ENCODE measurements around the gene RRP1. TPM values are rescaled to one million over a fixed set of nuclear protein-coding genes. Genes with fewer than 3 reads are reported as not detected.

Gene RRP1
- total RNA-seq, 1 donor from 2014 or later = 13.5 TPM

DNA sequence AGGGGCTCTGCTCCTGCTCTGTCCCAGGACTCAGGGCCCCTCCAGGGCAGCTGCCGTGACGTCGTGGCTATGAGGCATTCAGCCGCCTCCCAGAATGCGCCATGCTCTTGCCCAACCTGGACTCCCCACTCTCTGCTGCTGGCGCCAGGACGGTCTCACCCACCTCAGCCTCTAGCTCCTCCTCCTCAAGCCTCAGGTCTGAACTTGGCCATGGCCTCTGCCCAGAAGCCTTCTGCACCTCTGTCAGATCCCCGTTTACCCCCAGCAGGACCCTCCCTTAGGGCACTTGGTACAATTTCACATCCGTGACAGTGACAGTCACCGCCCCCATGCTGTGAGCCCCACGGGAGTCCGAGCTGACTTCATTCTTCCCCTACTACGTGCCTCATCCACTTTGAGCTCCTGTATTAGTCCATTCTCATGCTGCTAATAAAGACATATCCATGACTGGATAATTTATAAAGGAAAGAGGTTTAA, 18.1 kb upstream of the RRP1 start:
- intact Hi-C loops (cut with micrococcal nuclease) = no loop called here
- ATAC-seq = no peak
- DNase-seq = no peak

DNA sequence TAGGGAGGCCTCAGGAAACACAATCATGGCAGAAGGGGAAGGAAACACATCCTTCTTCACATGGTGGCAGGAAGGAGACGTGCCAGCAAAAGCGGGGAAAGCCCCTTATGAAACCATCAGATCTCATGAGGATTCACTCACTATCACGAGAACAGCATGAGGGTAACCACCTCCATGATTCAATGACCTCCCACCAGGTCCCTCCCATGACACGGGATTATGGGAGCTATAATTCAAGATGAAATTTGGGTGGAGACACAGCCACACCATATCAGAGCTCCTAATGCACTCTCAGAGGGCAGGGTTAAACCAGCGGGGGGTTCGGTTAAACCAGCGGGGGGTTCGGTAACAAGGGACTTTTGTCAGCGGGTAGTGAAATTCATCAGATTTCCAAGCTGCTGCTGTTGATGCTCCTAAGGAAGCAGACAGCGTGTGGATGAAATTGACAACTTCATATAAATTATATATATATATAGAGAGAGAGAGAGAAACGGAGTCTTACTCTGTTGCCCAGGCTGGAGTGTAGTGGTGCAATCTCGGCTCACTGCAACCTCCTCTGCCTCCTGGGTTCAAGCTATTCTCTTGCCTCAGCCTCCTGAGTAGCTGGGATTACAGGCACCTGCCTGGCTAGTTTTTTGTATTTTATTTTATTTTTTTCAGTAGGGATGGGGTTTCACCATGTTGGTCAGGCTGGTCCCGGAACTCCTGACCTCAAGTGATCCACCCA, 17.5 kb upstream of the RRP1 start:
- ATAC-seq = no peak
- intact Hi-C loops (cut with micrococcal nuclease) = no loop called here
- no peak for DNase-seq

DNA sequence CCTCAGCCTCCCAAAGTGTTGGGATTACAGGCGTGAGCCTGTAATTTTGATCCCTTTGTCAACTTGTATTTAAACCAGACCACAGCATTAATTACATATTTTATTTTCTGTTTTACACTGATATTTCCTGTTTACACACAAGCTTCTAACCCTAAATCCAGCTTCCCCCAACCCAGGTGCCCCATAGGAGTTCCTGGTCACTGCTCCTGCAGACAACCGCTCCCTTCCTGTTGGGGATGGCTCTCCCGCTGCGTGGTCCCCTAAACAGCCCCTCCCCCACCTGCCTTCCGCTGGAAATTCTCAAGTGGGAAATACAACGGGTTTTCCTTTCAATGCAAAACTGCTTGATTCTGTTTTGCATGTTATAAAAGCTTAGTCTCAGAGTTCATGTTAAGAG, 17.0 kb upstream of the RRP1 start:
- intact Hi-C loops (cut with micrococcal nuclease) = no loop called here
- no peak for DNase-seq
- no peak for ATAC-seq

DNA sequence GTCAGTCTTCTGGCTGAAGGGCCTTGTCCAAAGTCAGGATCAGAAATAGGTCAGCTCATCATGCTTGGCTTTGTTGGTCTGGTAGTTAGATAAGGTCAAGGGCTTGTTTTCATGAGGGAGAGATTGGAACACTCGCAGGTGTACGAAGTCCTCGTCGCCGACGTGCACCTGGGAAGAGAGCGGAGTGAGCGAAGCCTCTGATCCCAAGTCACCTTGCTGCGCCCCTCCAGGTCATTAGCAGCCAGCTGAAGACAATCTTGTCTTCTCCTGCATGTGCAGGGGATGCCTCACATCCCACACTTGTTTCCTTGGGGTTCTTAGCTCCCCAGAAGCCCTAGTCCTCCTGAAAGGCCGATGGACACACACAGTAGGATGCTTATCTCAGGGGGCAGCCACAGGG, 15.2 kb upstream of the RRP1 start:
- intact Hi-C loops (cut with micrococcal nuclease) = no loop called here
- ATAC-seq (no peak), DNase-seq (no peak)

DNA sequence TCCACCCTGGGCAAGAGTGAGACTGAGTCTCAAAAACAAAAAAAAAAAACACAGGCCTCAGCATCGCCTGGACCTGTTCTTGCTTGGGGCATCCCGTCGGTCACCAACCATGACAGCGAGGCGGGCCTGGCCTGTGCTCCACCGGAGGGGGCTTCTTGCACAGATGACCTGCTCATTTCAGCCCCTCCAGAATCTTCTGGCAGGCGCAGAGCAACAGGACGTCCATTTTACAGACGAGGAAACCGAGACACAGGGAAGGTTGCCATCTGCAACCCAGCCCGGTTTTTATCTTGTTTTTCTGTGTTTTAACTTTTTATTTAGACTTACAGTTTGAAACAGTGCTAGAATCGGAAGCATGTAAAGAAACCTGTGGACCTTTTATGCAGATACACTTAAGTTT, 14.2 kb upstream of the RRP1 start:
- DNase-seq (no peak), ATAC-seq (no peak)
- intact Hi-C loops (cut with micrococcal nuclease) = no loop called here

DNA sequence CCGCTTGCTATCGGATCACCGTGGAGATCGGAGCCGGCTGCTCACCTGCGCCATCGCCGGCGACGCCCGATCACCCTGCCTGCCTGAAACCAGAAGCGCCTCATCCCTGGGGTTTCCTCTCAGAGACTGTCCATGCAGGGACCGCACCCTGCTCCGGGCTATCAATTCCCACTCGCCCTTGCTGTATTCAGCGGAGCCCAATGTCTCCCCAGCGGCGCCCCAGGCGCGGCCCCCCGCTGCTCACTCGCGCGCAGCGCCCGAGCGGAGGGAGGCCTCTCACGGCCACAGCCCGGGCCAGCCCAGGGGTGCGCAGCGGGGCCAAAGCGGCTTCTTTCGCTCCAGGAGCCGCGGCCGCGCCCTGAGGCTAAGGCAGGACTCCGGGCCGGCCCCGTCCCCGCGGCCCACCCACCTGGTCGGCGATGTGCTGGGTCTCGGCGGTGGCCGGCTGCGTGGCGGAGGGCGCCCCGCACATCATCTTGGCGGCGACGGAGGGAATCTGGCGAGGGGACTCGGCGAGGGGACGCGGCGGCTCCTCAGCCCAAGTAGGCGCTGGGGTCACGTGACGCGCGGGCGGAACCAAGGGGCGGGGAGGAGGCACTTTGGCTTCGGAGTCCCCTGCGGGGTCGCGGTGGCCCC, 13.5 kb upstream of the RRP1 start, which contains the start of gene CSTB:
Gene CSTB (minus strand): TSS at position 514 of the 636 bp plus-strand sequence. CDS start 39 bp downstream, at position 475.
- peak; percentile 92 for DNase-seq
- intact Hi-C loops (cut with micrococcal nuclease) = no loop called here
- peak; percentile 88 for ATAC-seq

DNA sequence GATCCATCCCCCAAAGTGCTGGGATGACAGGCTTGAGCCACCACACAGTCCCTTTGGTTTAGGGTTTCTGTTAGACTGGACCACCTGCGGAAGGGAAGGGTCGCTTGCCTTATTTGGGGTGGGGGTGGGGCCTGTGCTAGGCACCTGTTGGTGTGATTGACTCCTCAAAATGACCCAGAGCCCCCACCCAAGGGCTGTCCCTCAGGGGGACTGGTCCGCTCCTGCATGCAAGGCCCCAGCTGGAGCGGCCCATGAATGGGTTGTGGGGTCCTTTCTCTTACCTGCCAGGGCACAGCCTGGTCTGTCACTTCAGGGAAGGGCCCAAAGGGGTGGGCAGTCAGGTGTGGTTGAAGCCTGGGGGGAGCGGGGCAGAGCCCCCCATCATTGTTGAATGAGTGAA, 11.4 kb upstream of the RRP1 start:
- ATAC-seq (no peak), DNase-seq (no peak)
- intact Hi-C loops (cut with micrococcal nuclease) = no loop called here

DNA sequence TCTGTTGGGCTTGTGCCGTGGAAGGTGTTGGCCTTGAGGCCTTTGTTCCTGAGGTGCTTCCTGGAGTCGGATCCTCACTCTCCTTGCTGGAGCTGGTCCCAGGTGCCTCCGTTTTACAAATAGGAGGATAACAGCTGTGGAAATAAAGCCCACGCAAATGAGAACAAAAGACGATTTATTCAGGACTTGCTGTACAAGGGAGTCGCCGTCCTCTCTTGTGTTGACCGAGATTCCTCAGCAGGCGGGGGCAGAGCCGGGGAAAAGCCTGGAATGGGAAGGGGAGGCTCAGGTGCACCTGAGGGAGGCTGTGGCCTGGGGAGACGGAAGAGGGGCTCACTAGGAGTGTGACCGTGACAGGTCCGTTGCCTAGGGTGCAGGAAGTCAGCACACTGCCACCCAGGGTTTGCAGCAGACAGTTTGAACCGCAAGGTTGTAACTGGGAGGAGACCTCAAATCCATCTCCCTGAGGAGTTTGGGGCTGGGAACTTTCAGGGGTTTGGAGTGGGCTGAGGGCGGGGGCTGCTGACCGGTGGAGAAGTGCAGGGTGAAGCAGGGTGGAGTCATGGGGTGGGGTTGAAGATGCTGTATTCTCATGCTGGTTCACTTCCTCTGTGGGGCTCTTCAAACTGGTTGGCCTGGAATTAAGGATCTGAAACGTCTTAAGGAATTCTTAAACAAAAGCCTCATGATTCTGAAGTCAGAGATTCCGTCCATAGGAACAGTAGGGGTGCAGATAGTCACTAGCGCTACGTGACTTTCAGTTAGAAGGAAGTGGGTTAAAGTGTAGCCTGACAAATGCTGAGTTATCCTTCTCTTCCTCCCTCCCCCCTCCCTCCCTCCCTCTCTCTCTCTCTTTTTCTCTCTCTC, 10.7 kb upstream of the RRP1 start:
- ATAC-seq = no peak
- no peak for DNase-seq
- intact Hi-C loops (cut with micrococcal nuclease) = no loop called here

DNA sequence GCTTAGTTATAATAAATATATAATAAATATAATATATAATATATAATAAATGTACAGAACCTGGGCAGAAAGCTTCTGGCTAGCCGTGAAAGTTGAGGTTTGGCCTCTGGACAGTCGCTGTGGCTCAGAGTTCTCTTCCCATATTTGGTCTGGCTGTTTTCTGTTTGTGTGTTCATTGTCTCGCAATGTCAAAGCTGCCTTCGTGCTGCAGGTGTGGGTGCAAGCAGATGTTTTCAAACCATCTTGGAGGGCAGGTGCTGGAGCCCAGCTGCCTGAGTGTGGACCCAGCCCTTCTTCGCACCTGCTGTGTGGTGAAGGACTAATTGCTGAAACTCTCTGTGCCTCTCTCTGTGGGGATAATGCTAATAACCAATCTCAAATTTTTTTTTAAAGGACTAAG, 9.7 kb upstream of the RRP1 start:
- DNase-seq = no peak
- intact Hi-C loops (cut with micrococcal nuclease) = no loop called here
- ATAC-seq = no peak

DNA sequence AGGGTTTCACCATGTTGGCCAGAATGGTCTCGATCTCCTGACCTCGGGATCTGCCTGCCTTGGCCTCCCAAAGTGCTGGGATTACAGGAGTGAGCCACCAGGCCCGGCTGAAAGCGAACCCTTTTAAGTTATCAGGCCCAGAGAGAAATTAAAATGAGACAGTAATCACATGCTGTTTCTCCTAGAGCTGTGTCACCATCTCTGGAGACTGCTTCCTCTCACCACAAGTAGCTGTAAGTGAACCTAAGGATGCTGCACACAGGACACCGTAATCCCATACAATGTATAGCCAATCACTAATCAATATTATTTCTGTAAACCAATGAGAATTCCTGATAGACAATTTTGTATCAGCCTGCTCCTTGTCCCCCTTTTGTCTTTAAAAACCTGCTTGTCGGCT, 7.5 kb upstream of the RRP1 start:
- intact Hi-C loops (cut with micrococcal nuclease) = no loop called here

DNA sequence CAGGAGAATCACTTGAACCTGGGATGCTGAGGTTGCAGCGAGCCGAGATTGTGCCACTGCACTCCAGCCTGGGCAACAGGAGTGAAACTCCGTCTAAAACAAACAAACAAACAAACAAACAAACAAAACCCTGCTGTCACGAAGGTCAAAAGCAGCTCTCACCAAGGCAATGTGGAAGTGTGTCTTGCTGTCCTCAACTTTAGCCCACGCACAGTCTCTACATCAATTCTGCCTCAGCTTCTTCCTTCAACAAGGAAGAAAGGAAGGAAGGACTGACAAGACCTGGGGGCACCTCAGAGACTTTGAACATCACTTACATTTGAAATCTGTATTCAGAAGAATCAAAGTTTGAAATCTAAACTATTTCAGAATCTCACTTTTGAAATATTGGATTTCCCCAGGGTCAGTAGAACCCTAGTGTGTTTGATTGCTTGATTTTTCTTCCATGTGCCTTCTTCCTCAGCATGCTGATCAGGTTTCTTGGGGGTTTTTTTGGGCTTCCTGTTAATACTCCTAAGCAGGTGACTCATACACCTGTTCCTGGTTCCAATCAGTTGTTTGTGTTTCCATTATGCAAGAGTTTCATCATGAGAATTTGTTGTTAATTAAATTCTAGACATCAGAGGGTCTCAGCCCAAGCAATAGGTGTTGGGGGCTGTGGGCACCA, 6.8 kb upstream of the RRP1 start:
- DNase-seq (no peak), ATAC-seq (no peak)
- intact Hi-C loops (cut with micrococcal nuclease) = no loop called here

More for the DNA sequence above, 7.5 kb upstream of the RRP1 start:
- DNase-seq = no peak
- ATAC-seq = no peak

DNA sequence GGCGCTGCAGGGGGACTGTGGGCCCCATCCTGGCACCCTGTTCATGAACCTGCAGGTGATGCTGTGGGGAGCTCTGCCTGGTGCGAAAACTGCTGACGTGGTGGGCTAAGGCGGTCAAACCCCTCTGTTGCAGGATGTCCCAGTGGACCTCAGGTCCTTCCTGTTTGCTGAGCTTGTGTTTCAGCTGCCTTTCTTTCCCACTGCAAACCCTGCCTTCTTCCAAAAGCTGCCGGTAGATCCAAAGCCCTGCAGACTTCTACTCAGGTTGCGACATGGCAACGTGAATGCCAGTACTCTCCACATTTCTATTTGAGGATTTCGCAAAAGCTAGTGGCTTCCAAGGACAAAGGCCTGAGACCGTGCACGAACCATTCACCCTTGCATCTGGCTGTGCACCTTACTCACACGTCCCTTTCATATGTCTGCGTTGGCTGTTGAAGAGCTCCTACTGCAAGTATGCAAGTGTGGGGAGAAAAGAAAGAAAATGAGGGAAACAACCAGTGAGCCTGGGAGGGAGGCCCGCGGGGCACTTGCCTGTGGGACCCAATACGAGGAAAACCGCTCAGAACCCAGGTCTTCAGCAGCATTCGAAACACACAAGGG, 6.2 kb upstream of the RRP1 start:
- intact Hi-C loops (cut with micrococcal nuclease) = no loop called here
- no peak for DNase-seq
- no peak for ATAC-seq

DNA sequence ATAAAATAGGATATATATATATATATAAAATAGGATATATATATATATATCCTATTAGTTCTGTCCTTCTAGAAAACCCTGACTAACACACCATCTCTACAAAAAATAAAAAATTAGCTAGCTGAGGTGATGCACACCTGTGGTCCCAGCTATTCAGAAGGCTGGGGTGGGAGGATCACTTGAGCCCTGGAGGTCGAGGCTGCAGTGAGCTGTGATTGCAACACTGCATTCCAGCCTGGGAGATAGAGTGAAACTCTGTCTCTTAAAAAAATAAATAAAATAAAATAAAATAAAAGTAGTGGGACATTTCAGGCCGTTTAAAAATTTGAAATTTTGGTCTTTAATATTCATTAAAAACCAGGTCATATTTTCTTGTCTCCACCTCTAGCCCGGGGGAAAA, 4.2 kb upstream of the RRP1 start:
- intact Hi-C loops (cut with micrococcal nuclease) = no loop called here
- ATAC-seq = no peak
- no peak for DNase-seq

DNA sequence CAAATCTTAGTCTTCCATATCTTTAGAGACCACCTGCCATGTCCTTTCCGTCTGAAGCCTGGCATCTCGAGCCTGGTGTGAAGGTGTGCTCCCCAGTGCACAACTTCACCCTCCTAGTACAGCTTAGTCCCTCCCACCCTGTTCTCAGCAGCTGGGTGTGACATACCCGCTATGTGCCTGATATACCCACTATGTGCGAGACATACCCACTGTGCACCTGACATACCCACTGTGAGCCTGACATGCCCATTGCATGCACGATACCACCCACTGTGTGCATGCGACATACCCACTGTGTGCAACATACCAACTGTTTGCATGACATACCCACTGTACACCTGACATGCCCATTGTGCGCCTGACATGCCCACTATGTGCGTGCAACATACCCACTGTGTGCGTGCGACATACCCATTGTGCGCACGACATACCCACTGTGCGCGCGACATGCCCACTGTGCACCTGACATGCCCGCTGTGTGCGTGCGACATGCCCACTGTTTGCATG, 3.0 kb upstream of the RRP1 start:
- intact Hi-C loops (cut with micrococcal nuclease) = no loop called here
- DNase-seq (no peak), ATAC-seq (no peak)

DNA sequence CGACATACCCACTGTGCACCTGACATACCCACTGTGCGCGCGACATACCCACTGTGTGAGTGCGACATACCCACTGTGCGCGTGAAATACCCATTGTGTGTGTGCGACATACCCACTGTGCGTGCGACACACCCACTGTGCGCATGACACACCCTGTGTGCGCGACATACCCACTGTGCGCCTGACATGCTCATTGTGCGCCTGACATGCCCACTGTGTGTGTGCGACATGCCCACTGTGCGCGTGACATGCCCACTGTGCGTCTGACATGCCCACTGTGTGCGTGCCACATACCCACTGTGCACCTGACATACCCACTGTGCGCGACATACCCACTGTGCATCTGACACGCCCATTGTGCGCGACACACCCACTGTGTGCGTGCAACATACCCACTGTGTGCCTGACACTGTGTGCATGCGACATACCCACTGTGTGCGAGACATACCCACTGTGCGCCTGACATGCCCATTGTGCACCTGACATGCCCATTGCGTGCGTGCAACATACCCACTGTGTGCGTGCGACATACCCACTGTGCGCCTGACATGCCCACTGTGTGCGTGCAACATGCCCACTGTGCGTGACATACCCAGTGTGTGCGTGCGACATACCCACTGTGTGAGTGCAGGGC, 2.5 kb upstream of the RRP1 start:
- ATAC-seq (no peak), DNase-seq (no peak)
- intact Hi-C loops (cut with micrococcal nuclease) = no loop called here

DNA sequence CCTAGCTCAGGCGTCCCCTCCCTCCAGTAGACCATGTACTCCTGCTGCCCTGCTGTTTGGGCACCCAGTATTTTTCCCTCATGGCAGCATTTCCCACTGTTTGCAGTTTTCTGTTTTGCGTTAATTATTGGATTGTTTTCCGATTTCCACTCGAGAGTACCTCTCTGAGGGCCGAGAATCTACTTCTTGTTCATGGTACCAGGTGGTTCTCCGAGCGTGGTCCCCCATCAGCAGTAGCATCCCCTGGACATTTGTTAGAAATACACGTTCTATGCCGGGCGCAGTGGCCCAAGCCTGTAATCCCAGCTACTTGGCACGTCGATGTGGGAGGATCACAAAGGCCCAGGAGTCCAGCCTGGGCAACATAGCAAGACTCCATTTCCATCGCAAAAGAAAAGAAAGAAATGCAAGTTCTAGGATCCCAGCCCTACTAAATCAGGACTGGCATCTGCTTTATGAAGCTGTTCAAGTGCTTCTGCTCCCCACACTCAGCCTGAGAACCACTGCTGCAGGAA, 690 bp downstream of the RRP1 start:
- ATAC-seq = no peak
- DNase-seq = no peak
- intact Hi-C loops (cut with micrococcal nuclease) = no loop called here

DNA sequence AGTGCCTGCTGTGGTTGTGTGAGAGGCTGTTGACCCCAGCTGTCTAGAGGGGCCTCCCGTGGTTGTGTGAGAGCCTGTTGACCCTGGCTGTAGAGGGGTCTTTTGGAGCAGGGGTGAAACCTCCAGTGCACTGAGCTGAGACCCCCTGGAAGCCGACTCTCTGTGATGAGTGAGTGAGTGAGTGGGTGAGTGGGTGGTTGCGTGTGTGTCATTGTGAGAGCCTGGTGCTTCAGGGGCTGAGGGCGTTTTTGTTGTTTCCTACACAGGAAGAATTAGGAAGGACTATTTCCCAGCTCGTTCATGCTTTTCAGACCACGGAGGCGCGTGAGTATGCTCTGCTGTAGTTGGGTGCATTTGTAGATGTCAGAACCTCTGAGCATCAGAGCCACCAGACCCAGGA, 3.0 kb downstream of the RRP1 start:
- ATAC-seq (no peak), DNase-seq (no peak)
- intact Hi-C loops (cut with micrococcal nuclease) = no loop called here

DNA sequence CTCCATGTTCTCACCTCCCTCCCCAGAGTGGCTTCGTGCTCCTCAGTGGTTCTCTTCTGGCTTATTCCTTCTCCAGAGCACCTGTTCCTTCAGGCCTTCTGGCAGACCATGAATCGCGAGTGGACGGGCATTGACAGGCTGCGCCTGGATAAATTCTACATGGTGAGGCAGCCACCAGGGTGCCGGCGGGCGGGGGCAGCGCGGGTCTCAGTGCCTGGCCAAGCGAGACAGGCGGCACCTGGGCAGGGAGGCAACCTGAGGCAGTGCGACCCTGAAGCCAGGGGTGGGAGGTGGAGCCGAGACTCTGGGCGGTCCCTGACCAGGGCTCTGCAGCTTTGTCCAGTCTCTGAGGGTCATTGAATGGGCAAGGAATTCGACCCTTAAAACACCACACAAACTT, 3.9 kb downstream of the RRP1 start:
- ATAC-seq = no peak
- DNase-seq = no peak
- intact Hi-C loops (cut with micrococcal nuclease) = no loop called here
